GM11168 (cell line): Measurements from ENCODE around the gene KRTAP12-4.

ENCODE experiments used
- in situ Hi-C: fragments of 300-500 bp; cut with MboI; formaldehyde crosslinking; loops from one replicate; pipeline ENCODE4 v1.12.0; 2022; ENCODE audit warnings: low sequenced_read_pairs; ENCODE audit not compliant: unreplicated experiment

Gene KRTAP12-4

DNA sequence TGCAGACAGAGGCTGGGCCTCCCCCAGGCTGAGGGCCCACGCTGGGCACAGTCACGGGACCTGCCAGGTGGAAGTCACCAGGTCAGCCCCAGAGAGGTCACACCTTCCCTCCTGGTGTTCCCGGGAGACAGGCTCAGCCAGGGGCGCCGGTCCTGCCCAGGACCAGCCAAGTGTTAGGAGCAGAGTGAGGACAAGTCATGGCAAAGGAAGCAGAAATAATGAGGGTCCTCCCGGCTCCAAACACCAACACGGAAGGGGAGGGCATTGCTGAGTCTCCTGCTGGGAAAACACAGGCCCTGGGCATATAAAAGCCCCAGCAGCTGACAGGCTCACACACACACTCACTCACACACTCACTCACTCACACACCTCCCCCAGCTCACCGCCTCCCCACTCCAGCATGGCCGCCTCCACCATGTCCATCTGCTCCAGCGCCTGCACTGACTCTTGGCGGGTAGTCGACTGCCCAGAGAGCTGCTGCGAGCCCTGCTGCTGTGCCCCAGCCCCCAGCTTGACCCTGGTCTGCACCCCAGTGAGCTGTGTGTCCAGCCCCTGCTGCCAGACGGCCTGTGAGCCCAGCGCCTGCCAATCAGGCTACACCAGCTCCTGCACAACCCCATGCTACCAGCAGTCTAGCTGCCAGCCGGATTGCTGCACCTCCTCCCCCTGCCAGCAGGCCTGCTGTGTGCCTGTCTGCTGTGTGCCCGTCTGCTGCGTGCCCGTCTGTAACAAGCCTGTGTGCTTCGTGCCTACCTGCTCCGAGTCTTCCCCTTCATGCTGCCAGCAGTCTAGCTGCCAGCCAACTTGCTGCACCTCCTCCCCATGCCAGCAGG lies 17.2 kb downstream of the KRTAP12-4 start, which contains the start of gene KRTAP10-10:
Gene KRTAP10-10 (plus strand): TSS at position 339 of the 833 bp plus-strand sequence. CDS start 62 bp downstream, at position 401.
- in situ Hi-C loops: no loop called here

DNA sequence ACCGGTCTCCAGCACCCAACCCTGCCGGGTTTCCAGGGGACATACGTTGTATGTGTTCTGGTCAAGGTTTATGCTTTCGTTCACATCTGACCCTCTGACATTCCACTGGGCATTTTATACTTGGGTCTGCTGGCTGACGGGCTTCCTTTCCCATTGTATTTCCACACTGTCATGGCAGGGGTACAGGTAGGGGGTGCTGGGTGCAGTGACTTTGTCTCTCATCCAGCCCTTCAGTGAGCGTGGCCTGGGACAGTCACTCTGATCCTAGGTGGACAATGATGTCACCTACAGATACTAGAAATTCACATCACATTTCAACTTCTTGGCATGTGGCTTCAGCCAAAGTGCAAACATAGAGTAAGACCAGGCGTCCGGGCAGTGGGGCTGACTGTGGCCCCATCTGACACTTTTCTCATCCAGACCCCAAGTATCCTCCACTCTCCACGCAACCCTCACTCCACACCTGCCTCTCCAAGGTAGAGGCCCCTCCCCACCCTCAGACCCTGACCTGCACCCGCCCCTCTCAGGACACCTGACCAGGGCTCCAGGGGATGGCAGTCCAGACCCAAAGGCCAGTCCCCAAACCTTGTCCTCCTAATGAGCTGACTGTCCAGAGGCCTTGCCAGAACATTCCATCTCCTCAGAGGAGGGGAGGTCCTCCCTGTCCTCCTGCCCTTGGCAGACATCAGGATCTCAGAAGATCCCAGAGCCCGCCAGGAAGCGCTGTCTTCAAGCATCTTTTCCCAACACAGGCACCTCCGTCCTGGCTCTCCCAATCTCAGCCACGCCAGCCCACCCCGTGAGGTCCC lies 18.0 kb downstream of the KRTAP12-4 start:
- in situ Hi-C loops: no loop called here

DNA sequence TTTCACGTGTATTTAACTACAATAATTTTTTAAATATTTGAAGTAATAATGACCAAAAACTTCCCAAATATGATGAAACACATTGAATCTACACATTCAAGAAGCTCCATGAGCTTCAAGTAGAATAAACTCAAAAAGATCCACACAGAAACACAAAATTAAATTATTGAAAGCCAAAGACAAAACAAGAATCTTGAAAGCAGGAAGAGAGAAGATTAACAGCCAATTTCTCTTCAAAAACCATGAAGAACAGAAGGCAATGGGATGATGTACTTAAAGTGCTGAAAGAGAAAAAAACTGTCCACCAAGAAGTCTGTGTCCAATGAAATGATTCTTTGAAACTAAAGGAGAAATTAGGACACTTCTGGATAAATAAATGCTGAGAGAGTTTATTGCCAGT lies 22.4 kb downstream of the KRTAP12-4 start:
- in situ Hi-C loops: no loop called here

DNA sequence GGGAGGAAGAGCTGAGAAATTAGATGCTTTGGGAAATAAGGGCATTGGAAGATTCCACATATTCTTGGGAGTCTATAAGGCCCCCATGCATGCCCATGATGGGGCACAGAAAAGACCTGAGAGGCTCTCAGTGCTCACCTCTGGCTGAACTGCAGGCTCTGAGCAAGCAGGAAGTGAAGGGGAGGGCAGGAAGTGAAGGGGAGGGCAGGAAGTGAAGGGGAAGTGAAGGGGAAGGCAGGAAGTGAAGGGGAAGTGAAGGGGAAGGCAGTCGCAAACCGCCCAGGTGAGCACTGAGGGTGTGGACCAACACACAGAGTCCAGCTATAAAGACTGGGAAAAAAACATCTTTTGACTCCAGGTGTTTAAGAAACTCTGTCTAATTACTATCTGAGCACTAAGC lies 24.0 kb downstream of the KRTAP12-4 start:
- in situ Hi-C loops: no loop called here

DNA sequence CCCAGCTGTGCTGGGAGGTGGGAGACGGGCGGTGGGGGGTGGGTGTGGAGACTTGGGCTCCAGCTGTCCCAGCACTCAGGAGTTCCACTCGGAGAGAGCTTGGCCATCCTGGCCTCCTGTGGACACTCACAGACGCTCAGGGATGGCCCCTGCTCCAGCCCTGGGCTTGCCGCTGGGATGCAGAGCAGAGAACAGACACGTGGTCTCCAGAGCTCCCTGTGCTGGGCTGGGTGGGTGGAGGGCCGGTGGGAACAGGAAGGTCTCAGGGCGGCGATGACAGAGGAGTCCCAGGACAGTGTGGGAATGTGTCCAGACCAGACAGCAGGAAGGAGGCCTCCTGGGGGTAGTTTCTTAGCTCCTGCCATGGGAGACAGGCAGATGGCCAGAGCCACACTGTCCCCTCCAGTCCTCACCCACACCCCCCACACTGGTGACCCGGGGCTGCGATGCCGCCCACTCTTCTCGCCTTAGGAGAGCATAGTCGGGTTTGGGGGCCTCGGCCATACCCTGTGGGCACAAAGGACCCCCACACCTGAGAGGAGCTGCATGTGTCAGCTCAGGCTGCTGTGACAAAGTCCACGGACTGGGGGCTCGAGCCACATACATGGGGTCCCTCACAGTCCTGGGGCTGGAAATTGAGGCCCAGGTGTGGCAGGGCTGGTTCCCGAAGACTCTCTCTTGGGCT lies 25.6 kb downstream of the KRTAP12-4 start:
- in situ Hi-C loops: loop anchor here (5.0 kb wide), 1 partner anchor 77 kb away; the partner anchor contains the start of gene KRTAP10-2

DNA sequence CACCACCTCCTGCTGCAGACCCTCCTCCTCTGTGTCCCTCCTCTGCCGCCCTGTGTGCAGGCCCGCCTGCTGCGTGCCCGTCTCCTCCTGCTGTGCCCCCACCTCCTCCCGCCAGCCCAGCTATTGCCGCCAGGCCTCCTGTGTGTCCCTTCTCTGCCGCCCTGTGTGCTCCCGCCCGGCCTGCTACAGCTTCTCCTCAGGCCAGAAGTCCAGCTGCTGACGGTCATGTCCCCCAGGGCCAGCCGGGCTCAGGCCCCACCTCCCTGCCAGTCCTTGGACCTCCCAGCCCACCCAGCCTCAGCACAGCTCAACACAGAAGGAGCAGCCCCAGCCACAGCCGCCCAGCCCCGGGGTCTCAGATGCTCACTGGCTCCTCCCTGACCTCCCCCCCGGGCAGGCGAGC lies 26.6 kb downstream of the KRTAP12-4 start:
- in situ Hi-C loops: loop anchor here (5.0 kb wide), 1 partner anchor 76 kb away; the partner anchor contains the start of gene KRTAP10-2

DNA sequence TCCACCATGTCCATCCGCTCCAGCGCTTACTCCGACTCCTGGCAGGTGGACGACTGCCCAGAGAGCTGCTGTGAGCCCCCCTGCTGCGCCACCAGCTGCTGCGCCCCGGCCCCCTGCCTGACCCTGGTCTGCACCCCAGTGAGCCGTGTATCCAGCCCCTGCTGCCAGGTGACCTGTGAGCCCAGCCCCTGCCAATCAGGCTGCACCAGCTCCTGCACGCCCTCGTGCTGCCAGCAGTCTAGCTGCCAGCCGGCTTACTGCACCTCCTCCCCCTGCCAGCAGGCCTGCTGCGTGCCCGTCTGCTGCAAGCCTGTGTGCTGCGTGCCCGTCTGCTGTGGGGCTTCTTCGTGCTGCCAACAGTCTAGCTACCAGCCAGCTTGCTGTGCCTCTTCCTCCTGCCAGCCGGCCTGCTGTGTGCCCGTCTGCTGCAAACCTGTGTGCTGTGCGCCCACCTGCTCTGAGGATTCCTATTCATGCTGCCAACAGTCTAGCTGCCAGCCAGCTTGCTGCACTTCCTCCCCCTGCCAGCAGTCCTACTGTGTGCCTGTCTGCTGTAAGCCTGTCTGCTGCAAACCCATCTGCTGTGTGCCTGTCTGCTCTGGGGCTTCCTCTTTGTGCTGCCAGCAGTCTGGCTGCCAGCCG lies 27.2 kb downstream of the KRTAP12-4 start:
- in situ Hi-C loops: loop anchor here (5.0 kb wide), 1 partner anchor 75 kb away; the partner anchor contains the start of gene KRTAP10-2

DNA sequence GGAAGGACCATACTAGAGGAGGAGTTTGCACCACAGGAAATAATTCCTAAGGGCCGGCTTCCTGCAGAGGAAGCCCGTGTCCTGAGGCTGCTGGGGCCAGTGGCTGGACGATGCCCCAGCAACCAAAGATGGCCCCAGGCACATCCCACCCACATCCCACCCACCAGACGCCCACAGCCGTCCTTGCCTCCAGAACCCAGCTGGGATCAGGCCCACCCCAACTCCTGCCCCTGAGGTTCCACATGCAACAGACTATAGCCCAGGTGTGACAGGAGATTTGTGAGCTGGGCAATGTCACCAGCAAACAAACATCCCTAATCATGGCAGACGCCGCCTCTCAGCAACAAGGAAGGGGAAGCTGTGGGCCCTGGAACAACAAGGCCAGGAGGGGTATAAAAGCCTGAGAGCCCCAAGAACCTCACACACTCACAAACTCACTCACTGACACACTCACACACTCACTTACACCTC lies 27.8 kb downstream of the KRTAP12-4 start, which contains the start of gene KRTAP10-9:
Gene KRTAP10-9 (plus strand): TSS at position 421 of the 471 bp plus-strand sequence. CDS start 79 bp downstream, outside the sequence.
- in situ Hi-C loops: loop anchor here (5.0 kb wide), 1 partner anchor 74 kb away; the partner anchor contains the start of gene KRTAP10-2

DNA sequence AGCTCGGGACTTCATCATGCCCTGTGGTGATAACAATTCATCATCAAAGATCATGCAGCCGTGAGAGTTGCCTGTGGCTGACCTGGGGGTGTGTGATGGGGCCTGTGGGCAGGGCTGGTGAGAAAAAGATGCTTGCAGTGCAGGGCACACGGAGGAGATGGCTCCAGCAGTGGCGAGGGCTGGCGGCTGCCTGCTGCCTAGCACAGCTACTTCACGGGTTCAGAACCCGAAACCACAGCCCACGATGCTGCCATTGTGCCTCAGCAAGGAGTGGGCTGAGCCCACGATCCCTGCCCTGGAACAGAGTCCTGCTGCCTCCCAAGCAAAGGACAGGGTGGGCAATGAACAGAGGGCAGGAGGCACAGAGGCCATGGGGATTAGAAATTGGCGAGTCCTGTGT lies 28.2 kb downstream of the KRTAP12-4 start:
- in situ Hi-C loops: loop anchor here (5.0 kb wide), 1 partner anchor 74 kb away; the partner anchor contains the start of gene KRTAP10-2

DNA sequence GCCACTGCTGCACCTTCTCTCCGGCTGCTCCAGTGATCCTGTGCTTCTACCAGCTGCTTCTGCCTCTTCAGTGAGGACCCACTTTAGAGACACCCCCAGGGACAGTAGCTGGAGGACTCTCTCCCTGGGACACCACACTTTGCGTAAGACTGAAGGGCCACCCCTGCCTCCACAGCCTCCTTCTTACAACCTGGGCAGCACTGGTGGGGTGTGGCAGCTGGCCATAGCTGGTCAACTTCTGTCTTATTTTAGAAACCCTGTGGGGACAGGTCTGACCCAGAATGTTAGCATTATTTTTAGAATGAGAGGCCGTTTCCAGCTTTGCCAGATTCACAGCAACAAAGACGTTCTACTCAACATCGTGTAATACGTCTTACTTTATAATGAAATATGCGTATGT lies 28.7 kb downstream of the KRTAP12-4 start:
- in situ Hi-C loops: loop anchor here (5.0 kb wide), 1 partner anchor 73 kb away; the partner anchor contains the start of gene KRTAP10-2

DNA sequence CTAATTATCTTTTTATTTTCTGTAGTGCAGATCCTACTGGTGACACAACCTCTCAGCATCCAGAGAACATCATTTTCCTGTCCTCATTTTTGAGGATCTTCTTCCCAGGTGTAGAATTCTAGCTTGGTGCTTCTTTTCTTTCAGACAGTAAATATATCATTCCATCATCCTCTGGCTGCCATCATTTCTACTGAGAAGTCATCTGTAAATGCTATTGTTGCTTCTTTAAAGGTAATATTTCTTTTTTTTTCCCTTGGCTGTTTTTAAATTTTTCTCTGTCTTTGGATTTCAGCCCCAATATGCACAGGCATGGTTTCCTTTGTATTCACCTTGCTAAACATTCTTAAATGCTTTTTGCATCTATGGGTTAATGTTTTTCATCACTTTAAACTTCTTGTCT lies 30.9 kb downstream of the KRTAP12-4 start:
- in situ Hi-C loops: no loop called here

DNA sequence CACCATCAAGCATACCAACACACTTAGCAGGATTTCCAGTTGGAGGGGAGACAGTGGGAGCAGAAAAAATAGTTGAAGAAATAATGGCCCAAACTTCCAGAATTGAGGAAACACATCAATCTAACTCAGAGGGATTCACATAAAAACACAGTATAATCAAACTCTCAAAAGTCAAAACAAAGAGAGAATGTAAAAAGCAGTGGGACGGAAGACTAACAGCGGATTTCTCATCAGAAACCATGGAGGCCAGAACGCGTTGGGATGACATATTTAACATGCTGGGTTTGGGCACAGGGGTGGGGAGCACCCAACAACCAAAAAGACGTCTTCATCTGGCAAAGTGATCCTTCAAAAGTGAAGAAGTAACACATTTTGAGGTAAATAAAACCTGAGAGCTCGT lies 34.6 kb downstream of the KRTAP12-4 start:
- in situ Hi-C loops: no loop called here

DNA sequence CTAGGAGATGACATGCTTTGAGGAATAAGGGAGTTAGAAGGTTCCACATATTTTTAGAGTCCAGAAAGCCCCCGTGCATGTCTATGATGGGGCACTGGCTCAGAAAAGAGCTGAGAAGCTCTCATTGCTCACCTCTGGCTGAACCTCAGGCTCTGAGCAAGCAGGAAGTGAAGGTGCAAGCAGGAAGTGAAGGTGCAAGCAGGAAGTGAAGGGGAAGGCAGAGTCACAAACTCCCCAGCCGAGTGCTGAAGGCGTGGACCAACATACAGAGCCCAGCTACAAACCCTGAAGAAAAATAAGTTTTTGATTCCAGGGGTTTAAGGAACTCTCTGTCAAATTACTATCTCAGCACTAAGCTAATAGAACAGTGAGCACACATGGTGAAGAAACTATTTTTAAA lies 35.5 kb downstream of the KRTAP12-4 start:
- in situ Hi-C loops: no loop called here

DNA sequence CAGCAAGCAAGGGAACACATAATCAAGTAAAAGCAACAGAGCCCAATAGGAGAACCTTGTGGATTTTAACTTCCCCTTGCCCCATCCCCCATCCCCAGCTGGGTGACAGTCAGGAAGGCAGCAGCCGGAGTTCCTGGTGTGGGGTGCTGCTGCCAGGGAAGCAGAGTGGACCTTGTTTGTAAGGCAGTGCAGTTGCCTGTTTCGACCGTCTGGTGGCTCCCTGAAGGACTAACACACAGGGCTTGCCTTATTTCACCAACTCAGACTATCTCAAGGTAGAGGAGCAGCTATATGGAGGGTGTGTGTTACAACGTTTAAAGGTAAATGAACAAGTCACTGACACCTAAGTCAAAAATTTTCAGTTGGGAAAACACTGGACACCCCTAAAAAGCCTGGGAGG lies 36.0 kb downstream of the KRTAP12-4 start:
- in situ Hi-C loops: no loop called here

DNA sequence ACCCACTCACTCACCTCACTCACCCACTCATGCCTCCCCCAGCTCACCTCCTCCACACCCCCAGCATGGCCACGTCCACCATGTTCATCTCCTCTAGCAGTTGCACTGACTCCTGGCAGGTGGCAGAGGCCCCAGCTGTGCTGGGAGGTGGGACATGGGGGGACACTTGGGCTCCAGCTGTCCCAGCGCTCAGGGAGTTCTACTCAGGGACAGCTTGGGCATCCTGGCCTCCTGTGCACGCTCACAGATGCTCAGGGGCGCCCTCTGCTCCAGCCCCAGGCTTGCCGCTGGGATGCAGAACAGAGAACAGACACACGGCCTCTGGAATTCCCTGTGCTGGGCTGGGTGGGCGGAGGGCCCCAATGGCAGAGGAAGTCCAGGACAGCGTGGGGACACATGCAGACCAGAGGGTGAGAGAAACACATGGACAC lies 37.4 kb downstream of the KRTAP12-4 start:
- in situ Hi-C loops: no loop called here

DNA sequence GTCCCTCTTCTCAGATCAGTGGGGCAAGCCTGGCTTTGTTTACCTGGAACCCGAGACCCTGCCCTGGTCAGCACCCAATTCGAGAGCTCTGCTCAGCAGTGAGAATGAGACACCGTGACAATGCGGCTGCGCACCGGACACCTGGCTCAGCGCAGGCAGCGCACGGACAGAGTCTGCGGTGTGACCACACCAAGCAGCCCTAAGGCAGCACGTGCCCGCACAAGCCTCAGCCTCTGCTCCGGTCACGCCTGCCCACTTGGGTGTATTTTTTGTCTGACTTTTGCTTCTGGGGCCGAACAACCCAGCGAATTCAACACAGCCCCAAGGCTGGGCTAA lies 37.9 kb downstream of the KRTAP12-4 start:
- in situ Hi-C loops: no loop called here

DNA sequence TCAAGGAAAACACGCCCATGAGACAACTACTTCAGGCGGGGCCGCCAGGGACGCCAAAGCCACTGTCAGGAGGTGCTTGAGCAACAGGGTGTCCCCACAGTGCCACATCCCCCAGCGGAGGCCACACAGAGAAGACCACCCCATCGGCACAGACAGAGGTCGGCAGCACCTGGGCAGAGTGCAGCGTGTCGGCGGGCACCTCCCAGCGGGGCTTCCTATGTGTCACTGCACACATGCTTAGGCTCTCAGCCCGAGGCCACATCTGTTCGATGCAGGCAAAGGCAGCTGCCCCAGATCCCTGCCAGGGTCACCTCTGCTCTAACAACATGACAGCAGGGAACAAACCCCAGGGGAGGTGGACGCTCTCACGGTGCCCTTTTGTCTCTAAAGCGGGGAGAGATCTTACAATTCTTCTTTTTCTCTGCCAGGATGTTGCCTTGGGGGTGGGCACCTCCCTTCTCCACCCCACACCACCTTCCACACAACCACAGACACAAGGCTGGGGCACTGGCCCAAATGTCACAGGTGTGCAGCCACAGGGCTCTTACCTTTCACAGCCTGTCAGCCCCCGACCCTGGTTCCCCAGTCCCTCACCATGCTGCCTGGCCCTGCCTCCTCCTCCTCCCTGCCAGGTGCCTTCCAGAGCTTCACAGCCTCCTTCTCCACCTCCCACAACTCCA lies 38.4 kb downstream of the KRTAP12-4 start:
- in situ Hi-C loops: no loop called here

DNA sequence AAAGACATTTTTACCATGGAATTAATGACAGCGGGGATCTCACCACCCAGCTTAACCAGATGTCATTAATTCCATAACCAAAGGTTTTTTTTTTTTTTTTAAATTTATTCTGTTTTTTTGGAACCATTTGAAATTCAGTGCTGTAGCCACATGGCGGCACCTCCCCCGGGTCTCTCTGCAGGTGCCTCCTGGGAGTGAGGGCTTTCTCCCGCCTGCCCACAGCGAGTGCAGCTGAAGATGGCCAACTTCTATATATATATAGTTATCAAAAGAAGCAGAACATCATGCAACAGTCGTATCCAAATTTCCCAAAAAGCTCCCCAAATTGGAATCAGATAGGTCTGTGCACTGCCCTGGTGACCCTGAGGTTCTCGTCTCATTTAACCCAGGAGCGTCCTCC lies 39.0 kb downstream of the KRTAP12-4 start:
- in situ Hi-C loops: no loop called here

DNA sequence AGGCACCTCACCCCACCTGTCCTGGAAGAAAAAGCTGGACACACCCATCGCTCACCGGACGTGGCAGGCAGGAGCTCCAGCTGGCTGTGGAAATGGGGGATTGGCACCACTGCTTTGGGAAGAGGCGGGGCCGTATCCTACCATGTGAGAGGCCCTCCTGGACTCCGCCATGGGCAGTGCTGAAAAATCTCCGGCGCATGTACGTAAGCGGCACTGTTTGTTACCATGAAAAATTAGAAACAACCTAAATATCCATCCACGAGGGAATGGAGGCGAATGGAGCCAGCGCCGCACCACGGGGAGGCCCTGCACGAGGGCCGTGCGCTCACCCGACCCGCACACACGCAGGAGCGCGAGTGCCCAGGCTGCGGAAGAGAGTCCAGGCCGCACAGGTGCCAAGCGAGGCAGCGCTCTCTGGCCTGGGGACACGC lies 39.5 kb downstream of the KRTAP12-4 start:
- in situ Hi-C loops: no loop called here
